Measurements from ENCODE around the gene IGFN1.

DNA sequence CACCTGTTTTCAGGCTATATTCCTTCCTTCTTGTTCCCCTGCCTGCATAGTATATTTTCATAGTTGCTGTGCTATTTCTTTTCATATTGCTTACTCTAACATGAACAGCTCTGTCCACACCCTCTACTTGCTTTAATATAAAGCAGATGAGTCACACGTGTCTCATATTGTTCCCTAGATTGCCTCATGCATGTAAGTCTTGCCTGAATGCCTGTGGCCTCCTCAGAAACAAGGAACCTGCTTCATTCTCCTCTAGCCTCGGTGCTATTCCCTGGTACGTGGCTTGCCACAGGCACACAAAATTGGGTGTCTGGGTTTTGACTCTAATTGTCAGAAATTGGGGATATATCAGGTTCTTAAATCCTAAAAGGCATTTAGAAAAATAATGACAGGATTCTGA lies 76.2 kb downstream of the IGFN1 start:
- TF ChIP-seq, protein P1, sequence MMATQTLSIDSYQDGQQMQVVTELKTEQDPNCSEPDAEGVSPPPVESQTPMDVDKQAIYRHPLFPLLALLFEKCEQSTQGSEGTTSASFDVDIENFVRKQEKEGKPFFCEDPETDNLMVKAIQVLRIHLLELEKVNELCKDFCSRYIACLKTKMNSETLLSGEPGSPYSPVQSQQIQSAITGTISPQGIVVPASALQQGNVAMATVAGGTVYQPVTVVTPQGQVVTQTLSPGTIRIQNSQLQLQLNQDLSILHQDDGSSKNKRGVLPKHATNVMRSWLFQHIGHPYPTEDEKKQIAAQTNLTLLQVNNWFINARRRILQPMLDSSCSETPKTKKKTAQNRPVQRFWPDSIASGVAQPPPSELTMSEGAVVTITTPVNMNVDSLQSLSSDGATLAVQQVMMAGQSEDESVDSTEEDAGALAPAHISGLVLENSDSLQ (IDR thresholded peaks at IDR 0.05), result no peak
- TF ChIP-seq SP1 (IDR thresholded peaks at IDR 0.05) (no peak), SUZ12 (IDR thresholded peaks at IDR 0.05) (no peak), FOXA1 (IDR thresholded peaks at IDR 0.05) (no peak), ARNT (IDR thresholded peaks at IDR 0.05) (no peak), FOXM1 (IDR thresholded peaks at IDR 0.05; ENCODE audit: borderline replicate concordance) (no peak), ZNF384 (IDR thresholded peaks at IDR 0.05) (no peak), L3MBTL2 (conservative IDR thresholded peaks at IDR 0.05) (no peak), BHLHE40 (IDR thresholded peaks at IDR 0.05; ENCODE audit: borderline replicate concordance) (no peak)

All from HEK293T (cell line).